ENCODE results near the gene TRA2B.

Gene TRA2B

GRCh38 chr3:185949515-185949914 lies 11.7 kb upstream of the TRA2B start:
- DNase-seq, result no peak

GRCh38 chr3:185948292-185948691 lies 10.5 kb upstream of the TRA2B start:
- no peak for DNase-seq

- no peak for DNase-seq
Measured at GRCh38 chr3:185943760-185944106, 5.9 kb upstream of the TRA2B start.

- peak; percentile 85 to 90 for DNase-seq
Measured at GRCh38 chr3:185942907-185943759, 5.3 kb upstream of the TRA2B start.

- DNase-seq, result no peak
Measured at GRCh38 chr3:185942396-185942795, 4.6 kb upstream of the TRA2B start.

- DNase-seq, result no peak
Measured at GRCh38 chr3:185940951-185941350, 3.1 kb upstream of the TRA2B start.

GRCh38 chr3:185939721-185940120 lies 1.9 kb upstream of the TRA2B start:
- DNase-seq, result no peak

- peak; percentile 86 to 89 for DNase-seq
Measured at GRCh38 chr3:185936814-185937688, 763 bp downstream of the TRA2B start.

GRCh38 chr3:185936273-185936629 lies 1.6 kb downstream of the TRA2B start:
- peak in 1 of 2 donors; percentile 13 for DNase-seq

GRCh38 chr3:185935465-185936272 lies 2.1 kb downstream of the TRA2B start:
- DNase-seq, result peak in 1 of 2 donors; percentile 27

GRCh38 chr3:185934767-185935464 lies 2.9 kb downstream of the TRA2B start:
- DNase-seq, result peak in 1 of 2 donors; percentile 20

- no peak for DNase-seq
Measured at GRCh38 chr3:185934174-185934557, 3.6 kb downstream of the TRA2B start.

GRCh38 chr3:185933374-185934173 lies 4.2 kb downstream of the TRA2B start:
- DNase-seq, result peak in 1 of 2 donors; percentile 56

GRCh38 chr3:185931777-185932612 lies 5.8 kb downstream of the TRA2B start:
- peak in 1 of 2 donors; percentile 24 for DNase-seq

GRCh38 chr3:185930393-185931107 lies 7.3 kb downstream of the TRA2B start:
- DNase-seq, result peak in 1 of 2 donors; percentile 12

GRCh38 chr3:185929192-185930151 lies 8.3 kb downstream of the TRA2B start:
- peak in 1 of 2 donors; percentile 15 for DNase-seq

- no peak for DNase-seq
Measured at GRCh38 chr3:185928496-185928895, 9.3 kb downstream of the TRA2B start.

- no peak for DNase-seq
Measured at GRCh38 chr3:185927501-185928200, 10.2 kb downstream of the TRA2B start.
